A673 (cell line): ENCODE data around the gene MNAT1. TPM values are rescaled to one million over a fixed set of nuclear protein-coding genes. Genes with fewer than 3 reads are reported as not detected.
"Not testable (repeated sequence)": the region's sequence is repeated elsewhere in the genome, so short reads cannot be mapped to it uniquely, and the experiment has no call there.

ENCODE experiments used
- BruUV-seq: library from RNA; stranded (reverse); fragments of 400-500 nt; replicated peaks from 2 replicates; lab custom pipeline; 2021; lab: Mats Ljungman, UMichigan
- CTCF ChIA-PET: fragments of 300-600 bp; sonication (Branson Sonifier 250); formaldehyde crosslinking; loops from one replicate; lab custom pipeline; 2022; ENCODE audit warnings: antibody characterized with exemption; lab: Charles Lee
- POLR2A ChIA-PET: fragments of 300-600 bp; sonication (Branson Sonifier 250); formaldehyde crosslinking; loops from one replicate; lab custom pipeline; 2022; ENCODE audit warnings: antibody characterized with exemption; ENCODE audit not compliant: low non-redundant PET; lab: Charles Lee
- DNase-seq: peaks from one replicate; pipeline ENCODE4 v3.0.0-alpha.2; 2015; ENCODE audit warnings: low spot score
- H3K27ac ChIP-seq: fragments of 200-600 bp; sonication (generic); 2 replicates; pipeline ENCODE4 v1.5.1; 2016; ENCODE audit warnings: mixed run types, low read depth, mild to moderate bottlenecking, mixed read lengths, antibody characterized with exemption, low read length; ENCODE audit not compliant: poor library complexity, severe bottlenecking
- H3K27me3 ChIP-seq: fragments of 200-600 bp; sonication (generic); replicated peaks from 2 replicates; pipeline ENCODE4 v1.6.1; 2017; ENCODE audit warnings: mixed run types, low read depth, mild to moderate bottlenecking, mixed read lengths, antibody characterized with exemption, low read length; ENCODE audit not compliant: insufficient read depth, poor library complexity
- H3K36me3 ChIP-seq: fragments of 200-600 bp; sonication (generic); 2 replicates; pipeline ENCODE4 v1.6.1; 2016; ENCODE audit warnings: mixed run types, mild to moderate bottlenecking, mixed read lengths, antibody characterized with exemption, low read length; ENCODE audit not compliant: insufficient read depth, poor library complexity, severe bottlenecking
- H3K4me1 ChIP-seq: fragments of 200-600 bp; sonication (generic); 2 replicates; pipeline ENCODE4 v1.6.1; 2017; ENCODE audit warnings: mixed run types, mild to moderate bottlenecking, mixed read lengths, antibody characterized with exemption, low read length; ENCODE audit not compliant: insufficient read depth, poor library complexity, severe bottlenecking
- H3K4me3 ChIP-seq: fragments of 200-600 bp; sonication (generic); 2 replicates; pipeline ENCODE4 v1.5.1; 2016; ENCODE audit warnings: low read depth, mixed run types, mild to moderate bottlenecking, mixed read lengths, low read length; ENCODE audit not compliant: poor library complexity, severe bottlenecking
- H3K9me3 ChIP-seq: fragments of 200-600 bp; sonication (generic); 2 replicates; pipeline ENCODE4 v1.6.1; 2016; ENCODE audit warnings: mixed run types, low read depth, mild to moderate bottlenecking, mixed read lengths, antibody characterized with exemption, low read length; ENCODE audit not compliant: poor library complexity, severe bottlenecking
- EZH2 ChIP-seq: fragments of 200-600 bp; sonication (generic); IDR thresholded peaks from 2 replicates; pipeline ENCODE4 v1.6.1; 2017; ENCODE audit warnings: borderline replicate concordance, low read depth, mild to moderate bottlenecking, mixed read lengths, antibody characterized with exemption, low read length; ENCODE audit not compliant: poor library complexity, severe bottlenecking
- intact Hi-C: fragments of 100-400 bp; cut with micrococcal nuclease; formaldehyde crosslinking; loops from one replicate; pipeline ENCODE4 v1.10.0; 2022; ENCODE audit not compliant: unreplicated experiment
- total RNA-seq: library from RNA; stranded (reverse); gene quantifications from 2 replicates; pipeline ENCODE4 v1.2.3, GENCODE V29; 2021
- TF ChIP-seq, protein P1 (sequence below): fragments of 300-800, 200-600 bp; sonication (generic); conservative IDR thresholded peaks from 2 replicates; pipeline ENCODE4 v1.5.1; 2017; ENCODE audit warnings: low read depth, mild to moderate bottlenecking, antibody characterized with exemption, low read length, moderate library complexity, mixed read lengths

MNAT1 gene
- total RNA-seq, 1 experiment from 2014 or later: 70.9 TPM

DNA sequence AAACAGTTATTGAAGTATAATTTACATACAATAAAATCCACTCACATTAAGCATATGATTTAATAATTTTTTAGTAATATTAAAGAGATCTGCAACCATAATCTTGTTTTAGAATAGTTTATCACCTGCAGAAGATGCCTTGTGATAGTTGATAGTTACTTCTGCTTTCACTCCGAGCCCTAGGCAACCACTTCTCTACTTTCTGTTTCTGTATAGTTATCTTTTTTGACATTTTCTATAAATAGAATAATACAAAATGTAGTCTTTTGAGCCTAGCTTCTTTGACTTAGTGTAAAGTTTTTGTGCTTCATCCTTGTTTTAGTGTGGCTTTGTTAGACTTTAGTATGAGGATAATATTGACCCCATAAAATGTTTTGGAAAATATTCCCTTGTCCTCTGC is 111.0 kb downstream of the MNAT1 start:
- H3K4me3 ChIP-seq: no peak overlapping the region
- BruUV-seq: no TSS peak
- H3K4me1 ChIP-seq: peaks cover 4% of the 10 kb centered on the region
- no peak for DNase-seq
- intact Hi-C loops: no loop called here
- no peaks in the 10 kb centered on the region for H3K27me3 ChIP-seq
- ChIA-PET POLR2A (no interaction called here), CTCF (no interaction called here)
- TF ChIP-seq, protein P1, sequence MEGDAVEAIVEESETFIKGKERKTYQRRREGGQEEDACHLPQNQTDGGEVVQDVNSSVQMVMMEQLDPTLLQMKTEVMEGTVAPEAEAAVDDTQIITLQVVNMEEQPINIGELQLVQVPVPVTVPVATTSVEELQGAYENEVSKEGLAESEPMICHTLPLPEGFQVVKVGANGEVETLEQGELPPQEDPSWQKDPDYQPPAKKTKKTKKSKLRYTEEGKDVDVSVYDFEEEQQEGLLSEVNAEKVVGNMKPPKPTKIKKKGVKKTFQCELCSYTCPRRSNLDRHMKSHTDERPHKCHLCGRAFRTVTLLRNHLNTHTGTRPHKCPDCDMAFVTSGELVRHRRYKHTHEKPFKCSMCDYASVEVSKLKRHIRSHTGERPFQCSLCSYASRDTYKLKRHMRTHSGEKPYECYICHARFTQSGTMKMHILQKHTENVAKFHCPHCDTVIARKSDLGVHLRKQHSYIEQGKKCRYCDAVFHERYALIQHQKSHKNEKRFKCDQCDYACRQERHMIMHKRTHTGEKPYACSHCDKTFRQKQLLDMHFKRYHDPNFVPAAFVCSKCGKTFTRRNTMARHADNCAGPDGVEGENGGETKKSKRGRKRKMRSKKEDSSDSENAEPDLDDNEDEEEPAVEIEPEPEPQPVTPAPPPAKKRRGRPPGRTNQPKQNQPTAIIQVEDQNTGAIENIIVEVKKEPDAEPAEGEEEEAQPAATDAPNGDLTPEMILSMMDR: no peak
- no peak for TF ChIP-seq EZH2
- peaks cover 3% of the 10 kb centered on the region for H3K36me3 ChIP-seq
- H3K27ac ChIP-seq: no peak overlapping the region
- peaks cover 22% of the 10 kb centered on the region for H3K9me3 ChIP-seq

DNA sequence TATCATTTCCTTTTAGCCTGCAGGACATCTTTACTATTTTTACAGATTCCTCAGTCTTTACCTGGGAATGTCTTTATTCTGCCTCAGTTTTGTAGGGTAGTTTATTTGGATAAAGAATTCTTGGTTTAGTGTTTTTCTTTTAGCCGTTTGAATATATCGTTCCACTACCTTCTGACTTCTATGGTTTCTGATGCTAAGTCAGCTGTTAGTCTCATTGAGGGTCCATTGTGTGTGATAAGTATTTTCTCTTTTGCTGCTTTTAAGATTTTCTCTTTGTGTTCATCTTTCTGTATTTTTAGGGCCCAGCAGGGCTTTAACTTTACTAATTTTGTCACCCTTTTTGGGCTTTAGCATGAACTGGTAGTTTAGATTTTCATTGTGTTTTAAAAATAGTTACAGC is 113.5 kb downstream of the MNAT1 start:
- POLR2A ChIA-PET: no interaction called here
- H3K9me3 ChIP-seq: peaks cover 22% of the 10 kb centered on the region
- no peak for DNase-seq

DNA sequence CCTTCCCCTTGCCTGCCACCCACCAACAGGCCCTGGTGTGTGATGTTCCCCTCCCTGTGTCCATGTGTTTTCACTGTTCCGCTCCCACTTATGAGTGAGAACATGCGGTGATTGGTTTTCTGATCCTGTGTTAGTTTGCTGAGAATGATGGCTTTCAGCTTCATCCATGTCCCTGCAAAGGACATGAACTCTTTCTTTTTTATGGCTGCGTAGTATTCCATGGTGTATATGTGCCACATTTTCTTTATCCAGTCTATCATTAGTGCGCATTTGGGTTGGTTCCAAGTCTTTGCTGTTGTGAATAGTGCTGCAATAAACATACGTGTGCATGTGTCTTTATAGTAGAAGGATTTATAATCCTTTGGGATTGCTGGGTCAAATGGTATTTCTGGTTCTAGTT is 117.1 kb downstream of the MNAT1 start:
- H3K4me3 ChIP-seq, H3K27ac ChIP-seq, H3K4me1 ChIP-seq, intact Hi-C loops, POLR2A ChIA-PET, H3K36me3 ChIP-seq, H3K27me3 ChIP-seq, BruUV-seq, DNase-seq, CTCF ChIA-PET: not testable (repeated sequence)
- H3K9me3 ChIP-seq: peaks cover 22% of the 10 kb centered on the region

More for the DNA sequence above, 113.5 kb downstream of the MNAT1 start:
- H3K36me3 ChIP-seq: peaks cover 3% of the 10 kb centered on the region
- H3K27ac ChIP-seq: no peak overlapping the region
- CTCF ChIA-PET: no interaction called here
- TF ChIP-seq, protein P1: no peak
- TF ChIP-seq EZH2: no peak
- no peaks in the 10 kb centered on the region for H3K27me3 ChIP-seq
- BruUV-seq: no TSS peak
- no peak overlapping the region for H3K4me3 ChIP-seq
- no peaks in the 10 kb centered on the region for H3K4me1 ChIP-seq
- intact Hi-C loops: no loop called here

DNA sequence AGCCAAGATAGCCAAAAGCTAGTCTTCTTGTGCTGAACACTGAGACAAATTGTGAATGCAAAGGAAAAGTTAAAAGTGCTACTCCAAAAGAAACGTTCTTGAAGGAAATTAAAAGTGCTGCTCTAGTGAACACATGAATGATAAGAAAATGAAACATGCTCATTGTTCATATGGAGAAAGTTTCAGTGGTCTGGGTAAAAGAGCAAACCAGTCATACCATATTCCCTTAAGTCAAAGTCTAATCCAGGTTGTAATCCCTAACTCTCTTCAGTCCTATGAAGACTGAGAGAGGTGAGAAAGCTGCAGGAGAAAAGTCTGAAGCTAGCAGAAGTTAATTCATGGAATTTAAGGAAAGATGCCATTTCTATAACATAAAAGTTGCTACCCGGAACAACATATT is 121.5 kb downstream of the MNAT1 start:
- Histone ChIP-seq H3K27me3 (no peaks in the 10 kb centered on the region), H3K4me3 (no peak overlapping the region), H3K9me3 (no peaks in the 10 kb centered on the region), H3K36me3 (no peaks in the 10 kb centered on the region), H3K27ac (no peak overlapping the region), H3K4me1 (peaks cover 4% of the 10 kb centered on the region)
- CTCF ChIA-PET: no interaction called here
- DNase-seq: no peak
- intact Hi-C loops: no loop called here
- POLR2A ChIA-PET: no interaction called here
- BruUV-seq: no TSS peak
- no peak for TF ChIP-seq EZH2
- TF ChIP-seq, protein P1: no peak
